ENCODE results near the gene SFXN1.

- TF ChIP-seq EZH2 (IDR thresholded peaks at IDR 0.05): no peak
- TF ChIP-seq FOXP2 (optimal IDR thresholded peaks at IDR 0.05; ENCODE audit: control extremely low read depth, extremely low read length, insufficient read depth): no peak
These were observed 14.7 kb upstream of the SFXN1 start for GRCh38 chr5:175463641-175464040.
